HPDE6-E6E7 (cell line): Measurements from ENCODE around the gene ACTR1B.
"Not testable (repeated sequence)": the region's sequence is repeated elsewhere in the genome, so short reads cannot be mapped to it uniquely, and the experiment has no call there.

ENCODE experiments used
- DNase-seq: peaks from one replicate; pipeline ENCODE4 v3.0.0; 2011; ENCODE audit warnings: missing footprints; ENCODE audit errors: extremely low spot score

Gene ACTR1B

GRCh38 chr2:97663962-97664635, at the start of gene ACTR1B:
TSS of gene ACTR1B (minus strand) at chr2:97664044. CDS start at chr2:97663890, 154 bp downstream.
- DNase-seq = peak; percentile 98

GRCh38 chr2:97712693-97713295, 49.0 kb upstream of the ACTR1B start:
- DNase-seq = no peak

- not testable (repeated sequence) for DNase-seq
Measured at GRCh38 chr2:97712175-97712574, 48.3 kb upstream of the ACTR1B start.

- DNase-seq = no peak
Measured at GRCh38 chr2:97711394-97711711, 47.5 kb upstream of the ACTR1B start.

- no peak for DNase-seq
Measured at GRCh38 chr2:97708608-97709007, 44.8 kb upstream of the ACTR1B start.

- DNase-seq = no peak
Measured at GRCh38 chr2:97708048-97708380, 44.2 kb upstream of the ACTR1B start.

- no peak for DNase-seq
Measured at GRCh38 chr2:97707362-97708047, 43.7 kb upstream of the ACTR1B start.

- no peak for DNase-seq
Measured at GRCh38 chr2:97706708-97707345, 43.0 kb upstream of the ACTR1B start.

- no peak for DNase-seq
Measured at GRCh38 chr2:97706112-97706511, 42.3 kb upstream of the ACTR1B start.

- no peak for DNase-seq
Measured at GRCh38 chr2:97704989-97705388, 41.1 kb upstream of the ACTR1B start.

GRCh38 chr2:97703741-97704140, 39.9 kb upstream of the ACTR1B start:
- DNase-seq = no peak

GRCh38 chr2:97702731-97703470, 39.1 kb upstream of the ACTR1B start:
- DNase-seq = no peak

- DNase-seq = no peak
Measured at GRCh38 chr2:97701851-97702465, 38.1 kb upstream of the ACTR1B start.

- no peak for DNase-seq
Measured at GRCh38 chr2:97701186-97701585, 37.3 kb upstream of the ACTR1B start.

- peak; percentile 52 for DNase-seq
Measured at GRCh38 chr2:97699765-97700444, 36.1 kb upstream of the ACTR1B start.

- no peak for DNase-seq
Measured at GRCh38 chr2:97698530-97698929, 34.7 kb upstream of the ACTR1B start.

- peak; percentile 70 for DNase-seq
Measured at GRCh38 chr2:97697252-97698235, 33.7 kb upstream of the ACTR1B start.

- no peak for DNase-seq
Measured at GRCh38 chr2:97695744-97696143, 31.9 kb upstream of the ACTR1B start.

GRCh38 chr2:97693476-97693875, 29.6 kb upstream of the ACTR1B start:
- no peak for DNase-seq

GRCh38 chr2:97691166-97691565, 27.3 kb upstream of the ACTR1B start:
- no peak for DNase-seq
